T-helper 17 cell (primary cell): ENCODE results near the gene SLC15A3. TPM values are rescaled to one million over a fixed set of nuclear protein-coding genes. Genes with fewer than 3 reads are reported as not detected.
A peak's percentile ranks its signal among the peaks of the same experiment; 100 is the strongest.
"Not testable (repeated sequence)": the region's sequence is repeated elsewhere in the genome, so short reads cannot be mapped to it uniquely, and the experiment has no call there.

Experiments
- ATAC-seq: fragments of 150-1000 bp; cut with Tn5 transposase; 2 replicates; pipeline ENCODE4 v1.10.0; 2021; ENCODE audit warnings: mild to moderate bottlenecking, moderate library complexity
- DNase-seq, 3 donors: peaks; one replicate each; pipeline versions ENCODE4 v3.0.0 to v3.0.0-alpha.2; 2020 to 2021
- H3K9me3 ChIP-seq: one replicate; pipeline ENCODE4 v1.7.0; 2013; ENCODE audit warnings: low read length, mild to moderate bottlenecking; ENCODE audit not compliant: control insufficient read depth, poor library complexity, severe bottlenecking
- H3K27ac Mint-ChIP-seq: one replicate; pipeline ENCODE4 v1.8.0; 2022; ENCODE audit warnings: mild to moderate bottlenecking, moderate library complexity, mixed read lengths
- H3K27me3 Mint-ChIP-seq: one replicate; pipeline ENCODE4 v1.8.0; 2022; ENCODE audit warnings: mixed read lengths
- H3K36me3 Mint-ChIP-seq: one replicate; pipeline ENCODE4 v1.8.0; 2022; ENCODE audit warnings: low read depth, mixed read lengths
- H3K4me1 Mint-ChIP-seq: one replicate; pipeline ENCODE4 v1.8.0; 2022; ENCODE audit warnings: mild to moderate bottlenecking, mixed read lengths
- H3K4me3 Mint-ChIP-seq: one replicate; pipeline ENCODE4 v1.8.0; 2022; ENCODE audit warnings: mild to moderate bottlenecking, moderate library complexity, mixed read lengths
- total RNA-seq, 4 donors: library from RNA in 2 of 4; stranded (reverse) in 2 of 4; gene quantifications; one replicate each; pipeline ENCODE4 v1.2.3 and lab custom pipeline; 2022 to 2026

Gene SLC15A3
- total RNA-seq, 2 donors from 2014 or later, result 3.5 to 11.2 TPM

DNA sequence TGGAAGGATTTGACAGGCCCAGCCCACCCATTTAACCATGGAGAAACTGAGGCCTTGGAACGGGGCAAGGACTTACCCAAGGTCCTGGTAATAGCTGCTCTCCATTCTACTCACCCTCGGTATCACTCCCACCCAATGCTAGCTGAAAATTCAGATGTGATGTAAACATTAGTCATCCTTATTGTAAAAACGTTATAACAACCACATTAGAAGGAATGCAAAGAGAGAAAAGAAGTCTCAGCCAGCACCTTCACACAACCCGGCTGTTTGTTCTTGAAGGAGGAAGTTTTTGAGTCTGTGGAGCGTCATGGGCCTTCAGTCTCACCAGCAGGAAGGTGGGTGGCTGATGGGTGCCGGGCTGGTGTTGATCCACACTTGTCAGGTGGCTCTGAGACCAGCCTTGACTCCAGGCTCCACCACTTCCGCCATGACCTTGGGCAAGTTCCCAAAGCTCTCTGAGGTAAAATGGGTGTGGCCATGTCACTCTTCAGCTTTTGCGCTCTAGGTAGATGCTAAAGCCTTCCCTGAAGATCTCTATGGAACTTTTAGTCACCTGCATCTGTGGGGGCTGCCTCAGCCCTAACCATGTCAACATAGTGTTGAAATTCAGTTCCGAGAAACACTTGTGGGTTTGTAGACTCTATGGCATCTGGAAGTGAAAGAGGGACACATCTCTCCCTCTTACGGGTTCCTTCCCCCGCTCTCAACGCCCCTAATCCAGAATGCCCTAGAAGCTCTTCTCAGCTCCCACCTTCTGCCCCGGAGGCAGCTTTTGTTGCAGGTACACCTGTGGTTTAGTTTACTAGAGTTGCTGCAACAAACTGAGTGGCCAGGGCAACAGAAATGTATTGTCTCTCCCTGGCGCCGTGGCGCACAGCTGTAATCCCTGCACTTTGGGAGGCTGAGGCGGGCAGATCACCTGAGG is 34.3 kb upstream of the SLC15A3 start:
- peaks cover 74% of the 10 kb centered on the region for H3K4me1 Mint-ChIP-seq
- peak overlapping the region; percentile 87 for H3K4me3 Mint-ChIP-seq
- no peaks in the 10 kb centered on the region for H3K27me3 Mint-ChIP-seq
- peak; percentile 89 for ATAC-seq
- peaks cover 14% of the 10 kb centered on the region for H3K36me3 Mint-ChIP-seq
- DNase-seq, result peak; percentile 66 to 89 (median 81)
- no peaks in the 10 kb centered on the region for H3K9me3 ChIP-seq
- peak overlapping the region; percentile 100 for H3K27ac Mint-ChIP-seq

DNA sequence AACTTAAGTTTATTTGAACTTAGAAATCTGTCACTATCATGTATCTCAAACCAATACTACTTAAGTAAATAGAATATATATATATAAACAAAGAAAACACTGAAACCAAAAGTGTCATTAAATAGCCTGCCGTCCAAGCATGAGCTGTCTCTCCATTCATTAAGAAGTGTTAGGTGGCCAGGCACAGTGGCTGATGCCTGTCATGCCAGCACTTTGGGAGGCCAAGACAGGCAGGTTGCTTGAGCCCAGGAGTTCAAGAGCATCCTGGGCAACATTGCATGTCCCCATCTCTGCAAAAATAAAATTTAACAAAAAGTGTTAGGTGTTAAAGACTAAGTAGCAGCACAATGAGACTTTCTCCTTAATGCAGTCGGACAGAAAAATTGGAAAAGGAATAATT is 33.5 kb upstream of the SLC15A3 start:
- Mint-ChIP-seq H3K4me1 (peaks cover 76% of the 10 kb centered on the region), H3K4me3 (peak overlapping the region; percentile 87), H3K36me3 (peaks cover 14% of the 10 kb centered on the region), H3K27ac (peak overlapping the region; percentile 100), H3K27me3 (no peaks in the 10 kb centered on the region)
- no peak for ATAC-seq
- H3K9me3 ChIP-seq, result no peaks in the 10 kb centered on the region
- no peak for DNase-seq

DNA sequence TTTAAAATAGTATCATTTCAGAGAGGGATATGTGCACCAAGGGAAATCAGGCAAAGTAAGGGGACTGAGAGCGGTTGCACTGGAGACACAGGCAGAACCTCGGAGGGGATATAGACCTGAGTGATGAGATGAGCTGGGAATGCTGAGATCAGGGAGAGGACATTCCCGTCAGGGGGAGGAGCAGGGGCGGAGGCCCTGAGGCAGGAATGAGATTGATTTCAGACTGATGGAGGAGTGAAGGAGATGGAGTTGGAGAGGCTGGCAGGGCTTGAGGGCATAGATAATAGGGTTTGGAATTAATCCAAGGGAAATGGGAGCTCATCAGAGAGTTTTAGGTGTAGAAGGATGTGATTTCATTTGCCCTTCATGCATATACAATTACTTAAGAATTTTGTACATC is 32.7 kb upstream of the SLC15A3 start:
- Mint-ChIP-seq H3K4me1 (peaks cover 74% of the 10 kb centered on the region), H3K36me3 (peaks cover 14% of the 10 kb centered on the region), H3K27me3 (no peaks in the 10 kb centered on the region), H3K4me3 (peak overlapping the region; percentile 87), H3K27ac (peak overlapping the region; percentile 100)
- ATAC-seq (no peak), DNase-seq (no peak)
- H3K9me3 ChIP-seq, result no peaks in the 10 kb centered on the region

DNA sequence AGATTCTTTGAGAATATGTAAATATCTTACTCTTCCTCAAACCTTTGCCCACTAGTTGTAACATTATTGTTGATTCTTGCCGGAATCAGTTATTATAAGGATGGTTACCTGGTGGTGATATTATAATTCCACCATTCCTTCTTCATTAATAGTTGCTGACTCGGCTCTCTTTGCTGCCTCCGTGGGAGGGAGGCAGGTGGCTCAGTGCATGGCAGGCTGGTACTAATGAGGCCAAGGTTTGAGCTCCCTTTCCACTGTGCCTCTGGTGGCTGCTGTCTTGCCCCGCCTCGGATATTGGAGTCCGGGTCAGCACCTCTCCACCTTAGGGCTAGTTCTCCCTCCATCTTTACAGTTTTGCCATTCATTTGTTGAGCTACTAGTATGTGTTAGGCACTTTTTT is 32.2 kb upstream of the SLC15A3 start:
- peaks cover 14% of the 10 kb centered on the region for H3K36me3 Mint-ChIP-seq
- no peak for DNase-seq
- peak overlapping the region; percentile 100 for H3K27ac Mint-ChIP-seq
- no peaks in the 10 kb centered on the region for H3K27me3 Mint-ChIP-seq
- peak overlapping the region; percentile 87 for H3K4me3 Mint-ChIP-seq
- H3K4me1 Mint-ChIP-seq, result peaks cover 72% of the 10 kb centered on the region
- ATAC-seq, result no peak
- no peaks in the 10 kb centered on the region for H3K9me3 ChIP-seq

DNA sequence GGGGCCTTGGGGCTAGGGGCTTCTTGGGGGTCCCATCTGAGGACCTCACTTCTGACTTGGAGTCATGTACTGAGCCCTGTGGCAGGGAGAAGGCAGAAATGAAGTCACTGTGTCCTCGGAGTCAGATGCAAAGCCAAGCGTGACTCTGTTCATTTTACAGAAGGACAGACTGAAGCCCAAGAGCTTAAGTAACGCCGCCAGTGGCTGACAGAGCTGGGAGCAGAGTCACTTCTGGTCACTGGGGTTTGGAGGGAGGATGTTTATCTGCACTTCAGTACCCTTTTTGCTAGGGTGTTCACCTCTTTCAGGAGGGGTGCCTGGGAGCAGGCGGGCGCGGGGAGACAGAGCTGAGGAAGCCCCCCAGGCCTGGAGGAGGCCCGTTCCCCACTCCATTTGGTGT is 30.2 kb upstream of the SLC15A3 start:
- Mint-ChIP-seq H3K27ac (peak overlapping the region; percentile 100), H3K4me3 (peak overlapping the region; percentile 87), H3K36me3 (peaks cover 16% of the 10 kb centered on the region), H3K27me3 (no peaks in the 10 kb centered on the region), H3K4me1 (peaks cover 65% of the 10 kb centered on the region)
- no peaks in the 10 kb centered on the region for H3K9me3 ChIP-seq
- no peak for DNase-seq
- no peak for ATAC-seq

DNA sequence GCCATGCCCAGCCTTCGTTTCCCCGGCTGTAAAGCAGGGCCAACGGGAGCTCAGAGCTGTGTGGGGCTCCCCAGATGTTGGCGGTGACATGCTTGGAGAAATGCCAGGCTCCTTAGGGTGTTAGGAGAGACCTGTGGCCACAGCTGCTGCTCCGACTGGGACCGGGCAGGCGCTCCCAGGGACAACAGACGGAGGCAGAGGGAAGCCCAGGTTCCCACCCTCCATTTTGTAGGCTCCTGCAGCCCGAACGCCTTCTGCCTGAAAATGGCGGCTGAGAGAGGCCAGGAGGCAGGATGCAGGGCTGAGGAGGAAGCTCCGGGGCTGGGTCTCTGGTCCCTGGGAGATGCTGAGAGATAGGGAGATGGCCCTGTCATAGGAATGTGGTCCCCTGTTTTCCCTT is 29.5 kb upstream of the SLC15A3 start:
- peak overlapping the region; percentile 100 for H3K27ac Mint-ChIP-seq
- H3K4me1 Mint-ChIP-seq, result peaks cover 64% of the 10 kb centered on the region
- peak overlapping the region; percentile 87 for H3K4me3 Mint-ChIP-seq
- no peak for DNase-seq
- ATAC-seq, result no peak
- no peaks in the 10 kb centered on the region for H3K27me3 Mint-ChIP-seq
- peaks cover 19% of the 10 kb centered on the region for H3K36me3 Mint-ChIP-seq
- no peaks in the 10 kb centered on the region for H3K9me3 ChIP-seq

DNA sequence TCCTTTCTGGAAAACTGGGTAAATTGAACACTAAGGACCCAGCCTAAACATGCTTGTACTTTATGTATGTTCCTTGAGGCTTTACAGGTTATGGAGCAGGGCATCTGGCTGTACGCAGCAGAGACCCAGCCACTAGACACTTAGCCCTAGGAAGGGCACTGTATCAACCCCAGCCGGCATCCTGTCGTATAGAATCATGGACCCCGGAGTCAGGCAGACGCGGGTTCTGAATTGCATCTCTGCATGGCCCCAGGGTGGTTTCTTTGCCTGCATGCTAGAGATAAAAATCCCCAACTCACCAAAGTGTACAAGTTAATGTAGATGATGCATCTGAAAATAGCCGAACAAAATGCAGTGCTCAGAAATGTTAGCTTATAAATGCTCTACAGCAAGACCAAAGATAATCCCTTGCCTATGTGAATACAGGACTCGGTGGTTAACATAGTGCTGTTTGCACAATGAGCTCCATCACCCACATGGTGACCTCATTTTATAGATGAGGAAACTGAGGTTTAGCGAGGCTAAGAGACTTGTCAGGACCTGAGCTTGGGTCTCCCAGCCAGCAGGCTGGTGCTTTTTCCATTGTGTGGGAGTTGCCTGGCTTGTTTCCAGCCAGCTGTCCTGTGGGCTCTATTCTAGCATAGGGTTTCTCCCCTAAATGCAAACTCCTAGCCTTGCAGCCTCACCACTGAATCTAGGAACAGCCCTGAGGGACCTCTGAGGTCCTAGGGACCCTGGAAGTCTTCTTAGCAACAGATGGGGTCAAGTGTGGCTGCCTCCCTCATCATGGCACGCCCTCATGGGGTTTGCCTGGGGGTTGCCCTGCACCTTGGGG is 26.8 kb upstream of the SLC15A3 start:
- Mint-ChIP-seq H3K36me3 (peaks cover 14% of the 10 kb centered on the region), H3K27ac (peak overlapping the region; percentile 100)

DNA sequence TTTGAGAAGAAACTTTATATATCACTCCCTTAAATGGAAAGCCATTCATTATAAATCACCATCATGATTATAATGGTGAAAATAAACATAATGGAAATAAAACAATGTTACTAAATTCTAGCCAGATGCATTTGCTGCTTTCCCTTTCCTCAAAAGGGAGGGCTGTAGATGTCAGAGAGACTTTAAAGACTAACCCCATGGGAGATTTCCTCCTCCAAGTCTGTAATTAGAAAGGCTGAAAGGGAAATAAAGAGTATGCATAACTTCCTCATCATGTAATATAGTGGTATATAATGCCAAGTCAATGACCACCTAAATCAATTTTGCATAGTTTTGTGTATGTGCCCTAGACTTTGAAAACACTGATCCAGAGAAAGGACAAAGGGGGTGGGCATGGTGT is 25.9 kb upstream of the SLC15A3 start:
- DNase-seq, result no peak
- ATAC-seq, result no peak
- H3K4me3 Mint-ChIP-seq, result peak overlapping the region; percentile 80
- no peaks in the 10 kb centered on the region for H3K9me3 ChIP-seq
- H3K27ac Mint-ChIP-seq, result peak overlapping the region; percentile 100
- peaks cover 12% of the 10 kb centered on the region for H3K36me3 Mint-ChIP-seq
- no peaks in the 10 kb centered on the region for H3K27me3 Mint-ChIP-seq
- peaks cover 52% of the 10 kb centered on the region for H3K4me1 Mint-ChIP-seq

More for the DNA sequence above, 26.8 kb upstream of the SLC15A3 start:
- peak in 1 of 3 donors; percentile 56 for DNase-seq
- ATAC-seq, result peak; percentile 62
- Mint-ChIP-seq H3K27me3 (no peaks in the 10 kb centered on the region), H3K4me1 (peaks cover 58% of the 10 kb centered on the region), H3K4me3 (peak overlapping the region; percentile 80)
- no peaks in the 10 kb centered on the region for H3K9me3 ChIP-seq

DNA sequence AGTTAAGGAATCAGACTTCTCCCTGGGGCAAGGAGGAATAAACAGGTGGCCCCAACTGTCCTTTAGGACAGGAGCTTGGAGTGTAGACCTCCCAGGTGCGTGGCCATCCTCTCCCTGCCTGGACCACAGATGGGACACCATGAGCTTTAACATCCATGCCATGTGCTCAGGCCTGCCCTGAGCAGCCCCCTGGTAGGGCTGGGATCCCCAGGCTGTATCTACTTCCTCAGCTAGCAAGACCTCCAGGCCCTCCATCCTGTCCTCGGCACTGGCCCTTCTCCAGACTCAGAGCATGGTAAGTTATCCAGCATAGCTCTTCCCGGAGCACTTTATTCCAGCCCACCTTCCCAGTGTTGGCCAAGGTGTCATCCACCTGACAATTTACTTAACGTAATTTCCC is 25.2 kb upstream of the SLC15A3 start:
- peak overlapping the region; percentile 100 for H3K27ac Mint-ChIP-seq
- no peaks in the 10 kb centered on the region for H3K9me3 ChIP-seq
- H3K36me3 Mint-ChIP-seq, result peaks cover 12% of the 10 kb centered on the region
- peaks cover 46% of the 10 kb centered on the region for H3K4me1 Mint-ChIP-seq
- H3K4me3 Mint-ChIP-seq, result peak overlapping the region; percentile 80
- DNase-seq (no peak), ATAC-seq (no peak)
- no peaks in the 10 kb centered on the region for H3K27me3 Mint-ChIP-seq

DNA sequence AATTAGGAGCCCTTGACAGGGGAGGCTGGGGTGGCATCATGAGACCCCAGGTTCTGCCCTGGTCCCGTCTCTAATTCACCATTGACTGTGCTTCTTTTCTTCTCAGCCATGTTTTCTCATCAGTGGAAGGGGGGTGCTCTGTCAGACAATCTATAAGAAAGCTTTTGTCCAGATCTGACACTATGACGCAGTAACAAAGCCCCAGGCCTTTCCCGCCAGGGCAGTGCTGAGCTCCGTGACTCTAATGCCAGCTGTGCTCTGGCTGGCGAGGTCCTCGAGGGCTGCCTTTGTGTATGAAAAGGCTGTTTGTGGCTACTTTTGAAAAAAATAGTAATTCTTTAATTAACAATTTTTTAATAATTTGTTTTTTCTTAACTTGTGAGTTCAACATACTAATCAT is 22.8 kb upstream of the SLC15A3 start:
- no peak for DNase-seq
- no peaks in the 10 kb centered on the region for H3K9me3 ChIP-seq
- peak overlapping the region; percentile 100 for H3K4me3 Mint-ChIP-seq
- ATAC-seq, result no peak
- no peaks in the 10 kb centered on the region for H3K27me3 Mint-ChIP-seq
- H3K4me1 Mint-ChIP-seq, result peaks cover 46% of the 10 kb centered on the region
- peaks cover 15% of the 10 kb centered on the region for H3K36me3 Mint-ChIP-seq
- peak overlapping the region; percentile 100 for H3K27ac Mint-ChIP-seq

DNA sequence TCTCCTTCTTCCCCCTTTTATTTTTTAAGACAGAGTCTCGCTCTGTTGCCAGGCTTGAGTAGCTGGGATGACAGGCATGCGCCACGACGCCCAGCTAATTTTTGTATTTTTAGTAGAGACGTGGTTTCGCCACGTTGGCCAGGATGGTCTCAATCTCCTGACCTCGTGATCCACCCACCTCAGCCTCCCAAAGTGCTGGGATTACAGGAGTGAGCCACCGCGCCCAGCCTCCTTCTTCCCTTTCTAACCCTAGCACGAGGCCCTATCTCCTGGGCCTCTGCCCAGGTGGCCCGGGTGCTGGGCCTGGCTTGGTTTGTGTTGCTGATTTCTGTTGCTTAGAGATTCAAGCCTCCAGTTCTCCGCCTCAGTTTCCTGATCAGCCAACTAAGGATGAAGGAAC is 22.3 kb upstream of the SLC15A3 start:
- peaks cover 15% of the 10 kb centered on the region for H3K36me3 Mint-ChIP-seq
- peak overlapping the region; percentile 100 for H3K4me3 Mint-ChIP-seq
- DNase-seq, H3K9me3 ChIP-seq, ATAC-seq, H3K27me3 Mint-ChIP-seq: not testable (repeated sequence)
- peaks cover 46% of the 10 kb centered on the region for H3K4me1 Mint-ChIP-seq
- peak overlapping the region; percentile 100 for H3K27ac Mint-ChIP-seq

DNA sequence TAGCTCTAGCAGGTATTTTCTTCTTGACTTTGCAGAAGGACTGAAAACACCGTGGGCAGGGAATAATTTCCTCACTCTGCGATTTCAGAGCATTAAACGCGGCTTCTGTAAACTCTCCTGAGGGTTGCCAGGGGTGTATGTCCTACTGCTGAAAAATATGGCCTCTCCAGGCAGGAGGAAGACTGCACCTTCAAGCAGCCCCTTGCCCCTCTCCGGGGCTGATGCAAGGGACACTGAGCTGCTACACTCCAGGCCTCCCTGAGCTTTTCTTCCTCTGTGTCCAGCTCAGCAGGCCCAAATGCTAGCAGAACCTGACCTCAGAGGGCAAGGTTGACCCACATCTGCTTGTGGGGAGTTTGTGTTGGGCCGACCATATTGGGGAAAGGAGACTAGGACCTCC is 21.7 kb upstream of the SLC15A3 start:
- peak overlapping the region; percentile 100 for H3K4me3 Mint-ChIP-seq
- no peaks in the 10 kb centered on the region for H3K9me3 ChIP-seq
- no peaks in the 10 kb centered on the region for H3K27me3 Mint-ChIP-seq
- DNase-seq, result no peak
- H3K27ac Mint-ChIP-seq, result peak overlapping the region; percentile 100
- H3K4me1 Mint-ChIP-seq, result peaks cover 45% of the 10 kb centered on the region
- peaks cover 15% of the 10 kb centered on the region for H3K36me3 Mint-ChIP-seq
- no peak for ATAC-seq
